GM23338 (cell line): ENCODE data around the gene UMOD. TPM values are rescaled to one million over a fixed set of nuclear protein-coding genes. Genes with fewer than 3 reads are reported as not detected.

ENCODE experiments used
- ATAC-seq: fragments of 200-7000 bp; cut with Tn5 transposase; 3 replicates; pipeline ENCODE4 v1.9.1; 2020
- DNase-seq: peaks from one replicate; pipeline ENCODE4 v3.0.0-alpha.2; 2015; ENCODE audit warnings: low spot score
- H2AFZ ChIP-seq: fragments of 200-600 bp; sonication (generic); 2 replicates; pipeline ENCODE4 v1.8.0; 2016; ENCODE audit warnings: antibody characterized with exemption, mild to moderate bottlenecking, moderate library complexity
- H3F3A ChIP-seq: fragments of 200-600 bp; sonication (generic); replicated peaks from 2 replicates; pipeline ENCODE4 v1.8.0; 2017; ENCODE audit warnings: antibody characterized with exemption, mixed run types, low read depth
- H3K27ac ChIP-seq: fragments of 200-600 bp; sonication (generic); 2 replicates; pipeline ENCODE4 v1.6.1; 2016; ENCODE audit warnings: low read depth
- H3K27me3 ChIP-seq: fragments of 200-600 bp; sonication (generic); 2 replicates; pipeline ENCODE4 v1.8.0; 2016; ENCODE audit warnings: mild to moderate bottlenecking, mixed run types, moderate library complexity; ENCODE audit not compliant: insufficient read depth
- H3K36me3 ChIP-seq: fragments of 200-600 bp; sonication (generic); 2 replicates; pipeline ENCODE4 v1.8.0; 2016; ENCODE audit warnings: mild to moderate bottlenecking; ENCODE audit not compliant: insufficient read depth
- H3K4me1 ChIP-seq: fragments of 200-600 bp; sonication (generic); 2 replicates; pipeline ENCODE4 v1.8.0; 2016; ENCODE audit warnings: mild to moderate bottlenecking, moderate library complexity; ENCODE audit not compliant: insufficient read depth
- H3K4me2 ChIP-seq: fragments of 200-600 bp; sonication (generic); 2 replicates; pipeline ENCODE4 v1.7.1; 2017; ENCODE audit warnings: mixed run types
- H3K4me3 ChIP-seq: fragments of 200-600 bp; sonication (generic); 2 replicates; pipeline ENCODE4 v1.6.1; 2016; ENCODE audit warnings: mixed run types
- H3K79me2 ChIP-seq: fragments of 200-600 bp; sonication (generic); replicated peaks from 2 replicates; pipeline ENCODE4 v1.8.0; 2017; ENCODE audit warnings: mild to moderate bottlenecking; ENCODE audit not compliant: insufficient read depth
- H3K9me2 ChIP-seq: fragments of 200-600 bp; sonication (generic); 2 replicates; pipeline ENCODE4 v1.8.0; 2017; ENCODE audit not compliant: insufficient read depth
- H4K20me1 ChIP-seq: fragments of 200-600 bp; sonication (generic); replicated peaks from 2 replicates; pipeline ENCODE4 v1.8.0; 2017; ENCODE audit warnings: mild to moderate bottlenecking; ENCODE audit not compliant: insufficient read depth
- H3K27ac Mint-ChIP-seq: 2 replicates; pipeline ENCODE4 v1.8.0; 2020; ENCODE audit warnings: inconsistent platforms, mild to moderate bottlenecking, moderate library complexity, mixed read lengths
- H3K27me3 Mint-ChIP-seq: 3 replicates; pipeline ENCODE4 v1.8.0; 2022; ENCODE audit warnings: low read depth, mild to moderate bottlenecking, moderate library complexity, mixed read lengths, inconsistent platforms; ENCODE audit not compliant: insufficient read depth, poor library complexity
- H3K36me3 Mint-ChIP-seq: 3 replicates; pipeline ENCODE4 v1.8.0; 2021; ENCODE audit warnings: low read depth, mild to moderate bottlenecking, inconsistent platforms, moderate library complexity, mixed read lengths
- H3K4me1 Mint-ChIP-seq: 3 replicates; pipeline ENCODE4 v1.8.0; 2020; ENCODE audit warnings: mild to moderate bottlenecking, inconsistent platforms, mixed read lengths
- H3K4me3 Mint-ChIP-seq: 3 replicates; pipeline ENCODE4 v1.8.0; 2021; ENCODE audit warnings: moderate library complexity, mild to moderate bottlenecking, inconsistent platforms, mixed read lengths
- H3K9me3 Mint-ChIP-seq: 3 replicates; pipeline ENCODE4 v1.8.0; 2020; ENCODE audit warnings: moderate library complexity, mild to moderate bottlenecking, inconsistent platforms, mixed read lengths
- CREB1 ChIP-seq: fragments of 250-450 bp; sonication (Bioruptor Pico); IDR thresholded peaks from 2 replicates; pipeline ENCODE4 v1.5.0; 2020; ENCODE audit warnings: low read depth, mild to moderate bottlenecking, moderate library complexity
- EZH2phosphoT487 ChIP-seq: fragments of 200-600 bp; sonication (generic); IDR thresholded peaks from one replicate; pipeline ENCODE4 v1.8.1; 2018; ENCODE audit warnings: antibody characterized with exemption; ENCODE audit not compliant: unreplicated experiment
- JUNB ChIP-seq: IDR thresholded peaks from one replicate; pipeline ENCODE4 v1.6.1; 2016; ENCODE audit warnings: antibody characterized with exemption; ENCODE audit not compliant: unreplicated experiment
- NANOG ChIP-seq: IDR thresholded peaks from 2 replicates; pipeline ENCODE4 v1.6.1; 2016; ENCODE audit warnings: antibody characterized with exemption, borderline replicate concordance
- POLR2AphosphoS5 ChIP-seq: IDR thresholded peaks from 2 replicates; pipeline ENCODE4 v1.6.1; 2016; ENCODE audit warnings: antibody characterized with exemption, low read depth
- STAT1 ChIP-seq: IDR thresholded peaks from one replicate; pipeline ENCODE4 v1.6.1; 2016; ENCODE audit warnings: antibody characterized with exemption; ENCODE audit not compliant: unreplicated experiment
- ZNF114 ChIP-seq: fragments of 250-450 bp; sonication (Bioruptor Pico); IDR thresholded peaks from 2 replicates; pipeline ENCODE4 v1.5.0; 2020; ENCODE audit warnings: mild to moderate bottlenecking, moderate library complexity
- ZNF331 ChIP-seq: fragments of 250-450 bp; sonication (Bioruptor Pico); IDR thresholded peaks from 2 replicates; pipeline ENCODE4 v1.5.0; 2020; ENCODE audit warnings: low read depth, mild to moderate bottlenecking, moderate library complexity
- polyA plus RNA-seq: library from polyadenylated mRNA; unstranded; fragments of >200 nt; fragmentation: Nextera tagmentation; extraction: Ambion mirVana; gene quantifications from 2 replicates; pipeline ENCODE4 v1.2.1, GENCODE V29; 2016
- total RNA-seq: library from RNA; depleted of rRNA; stranded (reverse); fragments of >200 nt; shearing (Covaris generic); gene quantifications from 2 replicates; pipeline ENCODE4 v1.2.3, GENCODE V29; 2014
- TF ChIP-seq, protein P1 (sequence below), 2 experiments: fragments of 200-600 bp in 1 of 2; sonication (generic) in 1 of 2; conservative IDR thresholded peaks; 2 replicates each; pipeline versions ENCODE4 v1.5.1 to v1.6.1; 2016 to 2017; ENCODE audit warnings: antibody characterized with exemption in 2 of 2, low read depth in 2 of 2, mild to moderate bottlenecking in 2 of 2, moderate library complexity in 1 of 2
- TF ChIP-seq, protein P2 (sequence below): IDR thresholded peaks from 2 replicates; pipeline ENCODE4 v1.6.1; 2016; ENCODE audit warnings: antibody characterized with exemption
- TF ChIP-seq, protein P3 (sequence below): fragments of 250-450 bp; sonication (Bioruptor Pico); IDR thresholded peaks from 2 replicates; pipeline ENCODE4 v1.5.0; 2020; ENCODE audit warnings: mild to moderate bottlenecking, moderate library complexity

The UMOD gene
- total and polyA plus RNA-seq, 2 experiments from 2014 or later = not detected

DNA sequence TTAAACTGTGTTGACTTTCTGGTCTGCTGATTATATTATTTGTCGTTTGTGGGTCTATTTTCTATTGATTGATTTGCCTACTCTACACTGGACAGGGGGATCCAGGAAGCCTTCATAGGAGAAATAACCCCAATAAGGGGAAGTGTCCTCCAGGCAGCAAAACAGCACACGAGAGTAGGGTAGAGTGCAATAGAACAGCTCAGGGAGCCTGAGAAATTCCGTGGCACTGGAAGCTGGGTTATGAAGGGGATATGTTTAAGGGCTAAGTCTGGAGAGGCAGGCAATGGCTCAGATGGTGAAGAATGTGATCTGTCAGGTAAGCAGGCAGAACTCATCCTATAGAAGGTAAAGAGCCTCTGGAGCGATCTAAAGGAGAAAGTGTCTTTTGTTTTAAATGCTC, 46.1 kb downstream of the UMOD start (continued):
- no peak for TF ChIP-seq STAT1
- TF ChIP-seq ZNF331 (CRISPR knock-in tag) = no peak
- no peak for TF ChIP-seq EZH2phosphoT487
- TF ChIP-seq JUNB = no peak
- no peak for TF ChIP-seq POLR2AphosphoS5
- no peak for TF ChIP-seq ZNF114
- TF ChIP-seq, protein P1, sequence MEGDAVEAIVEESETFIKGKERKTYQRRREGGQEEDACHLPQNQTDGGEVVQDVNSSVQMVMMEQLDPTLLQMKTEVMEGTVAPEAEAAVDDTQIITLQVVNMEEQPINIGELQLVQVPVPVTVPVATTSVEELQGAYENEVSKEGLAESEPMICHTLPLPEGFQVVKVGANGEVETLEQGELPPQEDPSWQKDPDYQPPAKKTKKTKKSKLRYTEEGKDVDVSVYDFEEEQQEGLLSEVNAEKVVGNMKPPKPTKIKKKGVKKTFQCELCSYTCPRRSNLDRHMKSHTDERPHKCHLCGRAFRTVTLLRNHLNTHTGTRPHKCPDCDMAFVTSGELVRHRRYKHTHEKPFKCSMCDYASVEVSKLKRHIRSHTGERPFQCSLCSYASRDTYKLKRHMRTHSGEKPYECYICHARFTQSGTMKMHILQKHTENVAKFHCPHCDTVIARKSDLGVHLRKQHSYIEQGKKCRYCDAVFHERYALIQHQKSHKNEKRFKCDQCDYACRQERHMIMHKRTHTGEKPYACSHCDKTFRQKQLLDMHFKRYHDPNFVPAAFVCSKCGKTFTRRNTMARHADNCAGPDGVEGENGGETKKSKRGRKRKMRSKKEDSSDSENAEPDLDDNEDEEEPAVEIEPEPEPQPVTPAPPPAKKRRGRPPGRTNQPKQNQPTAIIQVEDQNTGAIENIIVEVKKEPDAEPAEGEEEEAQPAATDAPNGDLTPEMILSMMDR (conservative IDR thresholded peaks at IDR 0.05; ENCODE audit: low read depth in 2 of 2) = no peak

DNA sequence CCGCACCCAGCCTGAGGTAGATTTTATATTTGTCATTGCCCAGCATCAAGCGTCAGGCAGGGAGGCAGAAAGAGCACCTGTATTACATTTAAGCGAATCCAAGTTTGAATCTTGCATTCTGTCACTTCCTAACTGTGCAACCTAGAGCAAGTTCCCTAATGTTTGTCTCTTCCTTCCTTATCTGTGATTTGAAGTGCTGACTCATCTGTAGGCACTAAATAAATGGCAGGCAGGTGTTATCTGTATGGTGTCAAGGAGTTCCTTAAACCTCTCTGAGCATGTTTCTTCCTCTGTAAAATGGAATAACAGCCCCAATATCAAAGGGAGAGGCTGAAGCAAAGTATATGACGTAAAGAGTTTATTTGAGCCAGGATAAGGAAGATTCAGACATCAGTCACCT, 49.5 kb downstream of the UMOD start:
- no peak overlapping the region for H3K4me3 Mint-ChIP-seq
- Histone ChIP-seq H3K79me2 (no peaks in the 10 kb centered on the region), H3K27ac (no peak overlapping the region), H3K36me3 (no peaks in the 10 kb centered on the region), H4K20me1 (no peaks in the 10 kb centered on the region), H3K4me3 (no peak overlapping the region), H3F3A (no peaks in the 10 kb centered on the region), H3K27me3 (no peaks in the 10 kb centered on the region), H3K9me2 (no peaks in the 10 kb centered on the region), H3K4me2 (no peak overlapping the region), H3K4me1 (no peaks in the 10 kb centered on the region), H2AFZ (no peak overlapping the region)
- H3K36me3 Mint-ChIP-seq = no peaks in the 10 kb centered on the region
- ATAC-seq = no peak
- H3K27ac Mint-ChIP-seq = no peak overlapping the region
- no peak for DNase-seq
- H3K27me3 Mint-ChIP-seq = peaks cover 8% of the 10 kb centered on the region
- H3K4me1 Mint-ChIP-seq = no peaks in the 10 kb centered on the region; the same call in 2 of the 3 replicates
- no peaks in the 10 kb centered on the region for H3K9me3 Mint-ChIP-seq
- TF ChIP-seq NANOG (no peak), POLR2AphosphoS5 (no peak), ZNF331 (CRISPR knock-in tag) (no peak), CREB1 (no peak), EZH2phosphoT487 (no peak), JUNB (no peak), ZNF114 (no peak)
- TF ChIP-seq, protein P2, sequence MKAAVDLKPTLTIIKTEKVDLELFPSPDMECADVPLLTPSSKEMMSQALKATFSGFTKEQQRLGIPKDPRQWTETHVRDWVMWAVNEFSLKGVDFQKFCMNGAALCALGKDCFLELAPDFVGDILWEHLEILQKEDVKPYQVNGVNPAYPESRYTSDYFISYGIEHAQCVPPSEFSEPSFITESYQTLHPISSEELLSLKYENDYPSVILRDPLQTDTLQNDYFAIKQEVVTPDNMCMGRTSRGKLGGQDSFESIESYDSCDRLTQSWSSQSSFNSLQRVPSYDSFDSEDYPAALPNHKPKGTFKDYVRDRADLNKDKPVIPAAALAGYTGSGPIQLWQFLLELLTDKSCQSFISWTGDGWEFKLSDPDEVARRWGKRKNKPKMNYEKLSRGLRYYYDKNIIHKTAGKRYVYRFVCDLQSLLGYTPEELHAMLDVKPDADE = no peak
- TF ChIP-seq, protein P1 (conservative IDR thresholded peaks at IDR 0.05; ENCODE audit: low read depth in 2 of 2) = no peak
- TF ChIP-seq, protein P3, sequence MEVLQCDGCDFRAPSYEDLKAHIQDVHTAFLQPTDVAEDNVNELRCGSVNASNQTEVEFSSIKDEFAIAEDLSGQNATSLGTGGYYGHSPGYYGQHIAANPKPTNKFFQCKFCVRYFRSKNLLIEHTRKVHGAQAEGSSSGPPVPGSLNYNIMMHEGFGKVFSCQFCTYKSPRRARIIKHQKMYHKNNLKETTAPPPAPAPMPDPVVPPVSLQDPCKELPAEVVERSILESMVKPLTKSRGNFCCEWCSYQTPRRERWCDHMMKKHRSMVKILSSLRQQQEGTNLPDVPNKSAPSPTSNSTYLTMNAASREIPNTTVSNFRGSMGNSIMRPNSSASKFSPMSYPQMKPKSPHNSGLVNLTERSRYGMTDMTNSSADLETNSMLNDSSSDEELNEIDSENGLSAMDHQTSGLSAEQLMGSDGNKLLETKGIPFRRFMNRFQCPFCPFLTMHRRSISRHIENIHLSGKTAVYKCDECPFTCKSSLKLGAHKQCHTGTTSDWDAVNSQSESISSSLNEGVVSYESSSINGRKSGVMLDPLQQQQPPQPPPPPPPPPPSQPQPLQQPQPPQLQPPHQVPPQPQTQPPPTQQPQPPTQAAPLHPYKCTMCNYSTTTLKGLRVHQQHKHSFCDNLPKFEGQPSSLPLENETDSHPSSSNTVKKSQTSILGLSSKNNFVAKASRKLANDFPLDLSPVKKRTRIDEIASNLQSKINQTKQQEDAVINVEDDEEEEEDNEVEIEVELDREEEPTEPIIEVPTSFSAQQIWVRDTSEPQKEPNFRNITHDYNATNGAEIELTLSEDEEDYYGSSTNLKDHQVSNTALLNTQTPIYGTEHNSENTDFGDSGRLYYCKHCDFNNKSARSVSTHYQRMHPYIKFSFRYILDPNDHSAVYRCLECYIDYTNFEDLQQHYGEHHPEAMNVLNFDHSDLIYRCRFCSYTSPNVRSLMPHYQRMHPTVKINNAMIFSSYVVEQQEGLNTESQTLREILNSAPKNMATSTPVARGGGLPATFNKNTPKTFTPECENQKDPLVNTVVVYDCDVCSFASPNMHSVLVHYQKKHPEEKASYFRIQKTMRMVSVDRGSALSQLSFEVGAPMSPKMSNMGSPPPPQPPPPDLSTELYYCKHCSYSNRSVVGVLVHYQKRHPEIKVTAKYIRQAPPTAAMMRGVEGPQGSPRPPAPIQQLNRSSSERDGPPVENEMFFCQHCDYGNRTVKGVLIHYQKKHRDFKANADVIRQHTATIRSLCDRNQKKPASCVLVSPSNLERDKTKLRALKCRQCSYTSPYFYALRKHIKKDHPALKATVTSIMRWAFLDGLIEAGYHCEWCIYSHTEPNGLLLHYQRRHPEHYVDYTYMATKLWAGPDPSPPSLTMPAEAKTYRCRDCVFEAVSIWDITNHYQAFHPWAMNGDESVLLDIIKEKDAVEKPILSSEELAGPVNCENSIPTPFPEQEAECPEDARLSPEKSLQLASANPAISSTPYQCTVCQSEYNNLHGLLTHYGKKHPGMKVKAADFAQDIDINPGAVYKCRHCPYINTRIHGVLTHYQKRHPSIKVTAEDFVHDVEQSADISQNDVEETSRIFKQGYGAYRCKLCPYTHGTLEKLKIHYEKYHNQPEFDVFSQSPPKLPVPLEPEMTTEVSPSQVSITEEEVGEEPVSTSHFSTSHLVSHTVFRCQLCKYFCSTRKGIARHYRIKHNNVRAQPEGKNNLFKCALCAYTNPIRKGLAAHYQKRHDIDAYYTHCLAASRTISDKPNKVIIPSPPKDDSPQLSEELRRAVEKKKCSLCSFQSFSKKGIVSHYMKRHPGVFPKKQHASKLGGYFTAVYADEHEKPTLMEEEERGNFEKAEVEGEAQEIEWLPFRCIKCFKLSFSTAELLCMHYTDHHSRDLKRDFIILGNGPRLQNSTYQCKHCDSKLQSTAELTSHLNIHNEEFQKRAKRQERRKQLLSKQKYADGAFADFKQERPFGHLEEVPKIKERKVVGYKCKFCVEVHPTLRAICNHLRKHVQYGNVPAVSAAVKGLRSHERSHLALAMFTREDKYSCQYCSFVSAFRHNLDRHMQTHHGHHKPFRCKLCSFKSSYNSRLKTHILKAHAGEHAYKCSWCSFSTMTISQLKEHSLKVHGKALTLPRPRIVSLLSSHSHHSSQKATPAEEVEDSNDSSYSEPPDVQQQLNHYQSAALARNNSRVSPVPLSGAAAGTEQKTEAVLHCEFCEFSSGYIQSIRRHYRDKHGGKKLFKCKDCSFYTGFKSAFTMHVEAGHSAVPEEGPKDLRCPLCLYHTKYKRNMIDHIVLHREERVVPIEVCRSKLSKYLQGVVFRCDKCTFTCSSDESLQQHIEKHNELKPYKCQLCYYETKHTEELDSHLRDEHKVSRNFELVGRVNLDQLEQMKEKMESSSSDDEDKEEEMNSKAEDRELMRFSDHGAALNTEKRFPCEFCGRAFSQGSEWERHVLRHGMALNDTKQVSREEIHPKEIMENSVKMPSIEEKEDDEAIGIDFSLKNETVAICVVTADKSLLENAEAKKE = no peak
